ENCODE data around the gene CETP. TPM values are rescaled to one million over a fixed set of nuclear protein-coding genes. Genes with fewer than 3 reads are reported as not detected.

CETP gene
- total RNA-seq, 2 experiments from 2014 or later: not detected

DNA sequence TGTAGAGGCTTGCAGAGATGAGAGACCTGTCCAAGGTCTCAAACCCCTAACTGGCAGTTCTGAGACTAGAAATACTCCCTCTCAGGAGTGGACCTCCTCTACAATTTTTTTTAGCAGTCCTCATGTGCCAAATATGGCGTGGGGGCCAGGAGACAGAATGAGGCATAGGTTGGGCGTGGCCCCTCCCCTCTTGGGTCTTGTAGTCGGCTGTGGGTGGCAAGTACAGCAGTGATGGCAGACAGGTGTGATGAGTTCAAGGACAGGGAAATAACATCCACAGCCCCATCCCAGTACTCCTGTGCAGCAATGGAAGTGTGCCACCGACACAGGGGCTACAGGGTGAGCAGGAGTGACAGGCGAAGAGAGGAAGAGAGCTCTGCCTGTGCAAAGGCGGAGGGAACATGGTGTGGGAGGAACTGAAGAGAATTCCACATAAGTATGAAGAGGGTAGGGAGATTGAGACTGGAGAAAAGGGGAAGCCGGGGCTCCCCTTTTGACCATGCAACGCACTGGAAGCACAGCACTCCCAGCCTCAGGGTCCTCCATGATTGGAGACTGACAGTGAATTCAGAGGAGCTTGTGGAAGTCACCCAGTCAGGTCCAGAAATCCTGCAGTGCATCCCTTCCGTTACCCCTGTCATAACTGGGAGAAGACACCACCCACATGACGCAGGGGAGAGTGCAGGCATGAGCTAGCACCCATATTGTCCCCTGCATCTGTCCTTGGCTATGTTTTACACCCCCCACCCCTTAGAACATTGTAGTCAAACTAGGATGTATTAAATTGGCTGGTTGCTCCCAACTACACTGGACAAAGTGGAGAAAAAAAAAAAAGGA, 14.8 kb upstream of the CETP start:
- peaks cover 32% of the 10 kb centered on the region for H3K4me1 Mint-ChIP-seq (ENCODE audit: low read depth)
- H3K9me3 Mint-ChIP-seq (ENCODE audit: insufficient read depth): no peaks in the 10 kb centered on the region
- H3K27me3 Mint-ChIP-seq (ENCODE audit: low read depth): no peaks in the 10 kb centered on the region
- DNase-seq (no peak), ATAC-seq (no peak)
- peaks cover 30% of the 10 kb centered on the region for H3K36me3 Mint-ChIP-seq (ENCODE audit: low read depth)
- H3K27ac Mint-ChIP-seq: no peak overlapping the region
- ChIA-PET POLR2A (interaction anchor here (0.6 to 1.0 kb wide), 5 partner anchors 15 to 92 kb away, joined by 3 to 5 read pairs (median 3); partner anchors contain the start of gene NLRC5), CTCF (interaction anchor here (0.8 to 1.8 kb wide), 5 partner anchors 14 to 154 kb away, joined by 3 to 10 read pairs (median 3); no protein-coding TSS in a partner anchor)
- H3K4me3 Mint-ChIP-seq: no peak overlapping the region

- POLR2A ChIA-PET: interaction anchor here (0.6 to 1.0 kb wide), 4 partner anchors 16 to 93 kb away, joined by 3 to 5 read pairs (median 3); partner anchors contain the start of gene NLRC5
- Mint-ChIP-seq H3K27me3 (ENCODE audit: low read depth) (no peaks in the 10 kb centered on the region), H3K9me3 (ENCODE audit: insufficient read depth) (no peaks in the 10 kb centered on the region), H3K4me1 (ENCODE audit: low read depth) (peaks cover 32% of the 10 kb centered on the region), H3K36me3 (ENCODE audit: low read depth) (peaks cover 25% of the 10 kb centered on the region), H3K27ac (no peak overlapping the region), H3K4me3 (no peak overlapping the region)
- no peak for DNase-seq
- CTCF ChIA-PET: interaction anchor here (0.8 to 1.8 kb wide), 5 partner anchors 15 to 154 kb away, joined by 3 to 10 read pairs (median 3); no protein-coding TSS in a partner anchor
- no peak for ATAC-seq
These were observed 14.2 kb upstream of the CETP start for GRCh38 chr16:56947604-56947995.

- ATAC-seq: no peak
- H3K4me3 Mint-ChIP-seq: no peak overlapping the region
- peaks cover 19% of the 10 kb centered on the region for H3K36me3 Mint-ChIP-seq (ENCODE audit: low read depth)
- no peak for DNase-seq
- ChIA-PET POLR2A (interaction anchor here (1.0 kb wide), 1 partner anchor 17 kb away, joined by 5 read pairs; no protein-coding TSS in a partner anchor), CTCF (interaction anchor here (0.8 to 1.8 kb wide), 3 partner anchors 15 to 81 kb away, joined by 3 to 10 read pairs (median 3); no protein-coding TSS in a partner anchor)
- H3K27ac Mint-ChIP-seq: no peak overlapping the region
- no peaks in the 10 kb centered on the region for H3K27me3 Mint-ChIP-seq (ENCODE audit: low read depth)
- H3K4me1 Mint-ChIP-seq (ENCODE audit: low read depth): peaks cover 27% of the 10 kb centered on the region
- no peaks in the 10 kb centered on the region for H3K9me3 Mint-ChIP-seq (ENCODE audit: insufficient read depth)
These were observed 13.5 kb upstream of the CETP start for GRCh38 chr16:56948234-56948633.

GRCh38 chr16:56950051-56950450, 11.7 kb upstream of the CETP start:
- DNase-seq: no peak
- H3K27me3 Mint-ChIP-seq (ENCODE audit: low read depth): no peaks in the 10 kb centered on the region
- H3K9me3 Mint-ChIP-seq (ENCODE audit: insufficient read depth): no peaks in the 10 kb centered on the region
- POLR2A ChIA-PET: interaction anchor here (1.2 to 1.4 kb wide), 2 partner anchors 17 to 19 kb away, joined by 4 to 5 read pairs; no protein-coding TSS in a partner anchor
- ATAC-seq: no peak
- peaks cover 17% of the 10 kb centered on the region for H3K4me1 Mint-ChIP-seq (ENCODE audit: low read depth)
- H3K36me3 Mint-ChIP-seq (ENCODE audit: low read depth): peaks cover 4% of the 10 kb centered on the region
- CTCF ChIA-PET: interaction anchor here (0.6 to 6.5 kb wide), 10 partner anchors 8 to 160 kb away, joined by 3 to 63 read pairs (median 5); partner anchors contain the start of gene SLC12A3
- H3K4me3 Mint-ChIP-seq: no peak overlapping the region
- no peak overlapping the region for H3K27ac Mint-ChIP-seq

- ATAC-seq: no peak
- H3K4me1 Mint-ChIP-seq (ENCODE audit: low read depth): peaks cover 16% of the 10 kb centered on the region
These were observed 11.3 kb upstream of the CETP start for GRCh38 chr16:56950455-56950854.

GRCh38 chr16:56950881-56951771, 10.6 kb upstream of the CETP start:
- no peak overlapping the region for H3K4me3 Mint-ChIP-seq
- H3K27me3 Mint-ChIP-seq (ENCODE audit: low read depth): peaks cover under 1% of the 10 kb centered on the region
- peaks cover 16% of the 10 kb centered on the region for H3K4me1 Mint-ChIP-seq (ENCODE audit: low read depth)
- DNase-seq (peak; percentile 75), ATAC-seq (peak; percentile 82)
- no peaks in the 10 kb centered on the region for H3K9me3 Mint-ChIP-seq (ENCODE audit: insufficient read depth)
- H3K36me3 Mint-ChIP-seq (ENCODE audit: low read depth): peaks cover 3% of the 10 kb centered on the region
- CTCF ChIA-PET: interaction anchor here (0.5 to 6.5 kb wide), 26 partner anchors 7 to 375 kb away, joined by 3 to 63 read pairs (median 4); partner anchors contain the start of genes NLRC5 and SLC12A3
- H3K27ac Mint-ChIP-seq: peak overlapping the region; percentile 18
- POLR2A ChIA-PET: interaction anchor here (0.6 to 3.0 kb wide), 4 partner anchors 9 to 721 kb away, joined by 3 to 12 read pairs (median 4); partner anchors contain the start of gene HERPUD1

More at GRCh38 chr16:56950455-56950854, 11.3 kb upstream of the CETP start:
- no peak overlapping the region for H3K4me3 Mint-ChIP-seq
- H3K27me3 Mint-ChIP-seq (ENCODE audit: low read depth): no peaks in the 10 kb centered on the region
- POLR2A ChIA-PET: interaction anchor here (0.8 to 1.4 kb wide), 3 partner anchors 17 to 87 kb away, joined by 4 to 5 read pairs (median 4); no protein-coding TSS in a partner anchor
- H3K36me3 Mint-ChIP-seq (ENCODE audit: low read depth): peaks cover 3% of the 10 kb centered on the region
- peak overlapping the region; percentile 4 for H3K27ac Mint-ChIP-seq
- no peaks in the 10 kb centered on the region for H3K9me3 Mint-ChIP-seq (ENCODE audit: insufficient read depth)
- CTCF ChIA-PET: interaction anchor here (0.6 to 6.5 kb wide), 13 partner anchors 8 to 274 kb away, joined by 3 to 63 read pairs (median 5); partner anchors contain the start of gene SLC12A3
- no peak for DNase-seq

GRCh38 chr16:56953006-56953405, 8.7 kb upstream of the CETP start:
- no peak overlapping the region for H3K27ac Mint-ChIP-seq
- no peak for ATAC-seq
- H3K27me3 Mint-ChIP-seq (ENCODE audit: low read depth): peaks cover 2% of the 10 kb centered on the region
- CTCF ChIA-PET: interaction anchor here (1.3 to 6.5 kb wide), 7 partner anchors 9 to 160 kb away, joined by 4 to 63 read pairs (median 33); partner anchors contain the start of gene SLC12A3
- DNase-seq: no peak
- H3K9me3 Mint-ChIP-seq (ENCODE audit: insufficient read depth): no peaks in the 10 kb centered on the region
- no peaks in the 10 kb centered on the region for H3K36me3 Mint-ChIP-seq (ENCODE audit: low read depth)
- no peak overlapping the region for H3K4me3 Mint-ChIP-seq
- POLR2A ChIA-PET: interaction anchor here (3.0 kb wide), 1 partner anchor 21 kb away, joined by 12 read pairs; the partner anchor contains the start of gene HERPUD1
- H3K4me1 Mint-ChIP-seq (ENCODE audit: low read depth): peaks cover 16% of the 10 kb centered on the region

- peaks cover 7% of the 10 kb centered on the region for H3K4me1 Mint-ChIP-seq (ENCODE audit: low read depth)
- CTCF ChIA-PET: interaction anchor here (0.7 to 6.5 kb wide), 2 partner anchors 8 to 11 kb away, joined by 3 to 63 read pairs; no protein-coding TSS in a partner anchor
- H3K36me3 Mint-ChIP-seq (ENCODE audit: low read depth): no peaks in the 10 kb centered on the region
- ATAC-seq (no peak), DNase-seq (no peak)
- H3K27me3 Mint-ChIP-seq (ENCODE audit: low read depth): peaks cover 5% of the 10 kb centered on the region
- no peak overlapping the region for H3K4me3 Mint-ChIP-seq
- POLR2A ChIA-PET: no interaction called here
- H3K27ac Mint-ChIP-seq: no peak overlapping the region
- no peaks in the 10 kb centered on the region for H3K9me3 Mint-ChIP-seq (ENCODE audit: insufficient read depth)
These were observed 5.7 kb upstream of the CETP start for GRCh38 chr16:56956076-56956475.

DNA sequence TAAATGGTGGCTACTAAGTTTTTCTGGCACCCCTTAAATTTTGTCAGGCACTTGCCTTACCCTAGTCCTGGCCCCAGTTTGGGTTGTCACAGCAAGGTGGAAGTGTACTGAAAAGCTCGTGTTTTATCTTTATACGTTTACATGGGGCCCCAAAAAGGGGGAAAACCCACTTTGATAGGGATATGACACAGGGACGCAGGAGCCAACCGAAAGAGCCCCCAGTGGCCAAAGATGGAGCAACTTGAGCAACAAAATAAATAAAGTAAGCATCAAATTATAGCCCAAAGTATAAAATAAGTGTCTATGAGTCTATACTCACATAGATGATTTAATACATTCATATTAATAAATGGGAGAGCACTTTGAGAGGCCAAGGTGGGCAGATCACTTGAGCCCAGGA, 5.0 kb upstream of the CETP start:
- DNase-seq (no peak), ATAC-seq (no peak)
- CTCF ChIA-PET: interaction anchor here (0.7 to 1.0 kb wide), 2 partner anchors 9 to 11 kb away, joined by 3 read pairs; no protein-coding TSS in a partner anchor
- POLR2A ChIA-PET: interaction anchor here (0.8 kb wide), 1 partner anchor 18 kb away, joined by 4 read pairs; no protein-coding TSS in a partner anchor
- no peaks in the 10 kb centered on the region for H3K9me3 Mint-ChIP-seq (ENCODE audit: insufficient read depth)
- no peak overlapping the region for H3K4me3 Mint-ChIP-seq
- H3K36me3 Mint-ChIP-seq (ENCODE audit: low read depth): no peaks in the 10 kb centered on the region
- peaks cover under 1% of the 10 kb centered on the region for H3K4me1 Mint-ChIP-seq (ENCODE audit: low read depth)
- H3K27me3 Mint-ChIP-seq (ENCODE audit: low read depth): peaks cover 5% of the 10 kb centered on the region
- H3K27ac Mint-ChIP-seq: no peak overlapping the region

DNA sequence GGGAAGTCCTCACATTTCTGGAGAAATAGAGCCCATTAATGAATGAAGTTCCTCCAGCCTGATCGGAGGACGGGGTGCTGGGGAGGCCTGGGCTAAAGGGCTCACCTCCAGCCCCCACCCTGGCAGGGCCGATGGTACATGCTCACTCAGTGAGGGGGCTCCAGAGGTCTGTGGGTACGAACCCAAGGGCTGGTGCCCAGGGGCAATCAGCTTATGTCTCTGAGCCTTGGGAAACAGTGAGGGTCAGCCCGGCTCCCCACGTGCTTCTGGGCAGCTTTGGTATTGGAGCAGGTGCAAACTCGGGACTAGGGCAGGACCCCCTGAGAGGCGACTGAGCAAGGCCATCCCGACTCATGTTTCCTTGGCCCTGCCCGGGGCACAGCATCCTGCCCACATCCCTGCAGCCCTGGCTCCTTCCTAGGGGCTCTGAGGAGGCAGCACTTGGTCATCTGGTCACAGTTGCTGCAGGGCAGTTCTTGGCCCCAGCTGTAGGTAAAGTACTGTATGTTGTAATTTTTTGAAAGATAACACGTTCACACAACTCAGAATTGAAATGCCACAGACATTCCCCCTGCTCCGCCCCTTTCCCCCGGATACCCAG, 969 bp upstream of the CETP start:
- Mint-ChIP-seq H3K4me1 (ENCODE audit: low read depth) (peaks cover 16% of the 10 kb centered on the region), H3K9me3 (ENCODE audit: insufficient read depth) (no peaks in the 10 kb centered on the region), H3K36me3 (ENCODE audit: low read depth) (no peaks in the 10 kb centered on the region), H3K27ac (no peak overlapping the region), H3K27me3 (ENCODE audit: low read depth) (peaks cover 5% of the 10 kb centered on the region), H3K4me3 (no peak overlapping the region)
- no peak for DNase-seq
- POLR2A ChIA-PET: interaction anchor here (0.5 kb wide), 1 partner anchor 72 kb away, joined by 4 read pairs; no protein-coding TSS in a partner anchor
- CTCF ChIA-PET: interaction anchor here (6.1 kb wide), 1 partner anchor 80 kb away, joined by 89 read pairs; no protein-coding TSS in a partner anchor
- no peak for ATAC-seq
